HUES48 (cell line): ENCODE measurements around the gene TRABD.

Experiments
- H3K27ac ChIP-seq: one replicate; pipeline ENCODE4 v1.7.0; 2013; ENCODE audit warnings: low read depth, low read length, inconsistent platforms
- H3K27me3 ChIP-seq: 2 replicates; pipeline ENCODE4 v1.6.1; 2013; ENCODE audit warnings: mild to moderate bottlenecking, low read length; ENCODE audit not compliant: control insufficient read depth, insufficient read depth
- H3K36me3 ChIP-seq: 2 replicates; pipeline ENCODE4 v1.6.1; 2013; ENCODE audit warnings: low read length; ENCODE audit not compliant: control insufficient read depth, insufficient read depth
- H3K4me1 ChIP-seq: 2 replicates; pipeline ENCODE4 v1.6.1; 2013; ENCODE audit warnings: mild to moderate bottlenecking, low read length; ENCODE audit not compliant: control insufficient read depth, insufficient read depth
- H3K4me3 ChIP-seq: 2 replicates; pipeline ENCODE4 v1.5.1; 2013; ENCODE audit warnings: mild to moderate bottlenecking, low read depth, low read length
- H3K9ac ChIP-seq: 2 replicates; pipeline ENCODE4 v1.6.1; 2013; ENCODE audit warnings: mild to moderate bottlenecking, low read depth, low read length, moderate library complexity
- H3K9me3 ChIP-seq: 2 replicates; pipeline ENCODE4 v1.6.1; 2013; ENCODE audit warnings: low read length; ENCODE audit not compliant: control insufficient read depth, insufficient read depth

Gene TRABD

DNA sequence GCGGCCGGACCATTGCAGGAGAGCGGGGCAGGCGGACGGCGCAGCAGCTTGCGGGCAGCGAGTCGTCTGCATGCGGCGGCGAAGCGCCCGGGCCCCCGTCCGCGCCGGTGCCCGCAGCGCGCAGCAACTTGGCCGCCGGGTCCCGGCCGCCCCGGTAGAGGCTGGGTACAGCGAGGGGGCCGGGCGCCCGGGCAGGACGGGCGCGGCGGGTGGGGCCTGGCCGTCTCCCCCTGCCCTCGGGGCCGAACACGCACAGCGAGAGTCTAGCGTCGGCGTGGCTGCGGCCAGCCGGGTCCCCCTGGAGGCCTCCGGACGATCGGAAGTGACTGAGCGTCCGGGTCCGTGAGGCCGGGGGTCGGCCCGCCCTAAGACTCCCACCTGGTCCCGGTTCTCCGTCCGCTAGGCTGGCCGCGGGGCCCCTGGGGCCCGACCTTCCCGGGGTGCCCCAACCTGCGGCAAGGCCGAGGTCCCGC lies 775 bp upstream of the TRABD start:
- Histone ChIP-seq H3K4me1 (peaks cover 13% of the 10 kb centered on the region; the same call in 1 of the 2 replicates), H3K4me3 (peak overlapping the region; percentile 71), H3K9ac (no peak overlapping the region), H3K27me3 (peaks cover 6% of the 10 kb centered on the region; the same call in 1 of the 2 replicates), H3K36me3 (0 out of 2 replicates have a peak, but pooled peaks cover 3% of the 10 kb centered on the region), H3K27ac (no peak overlapping the region), H3K9me3 (no peaks in the 10 kb centered on the region)

DNA sequence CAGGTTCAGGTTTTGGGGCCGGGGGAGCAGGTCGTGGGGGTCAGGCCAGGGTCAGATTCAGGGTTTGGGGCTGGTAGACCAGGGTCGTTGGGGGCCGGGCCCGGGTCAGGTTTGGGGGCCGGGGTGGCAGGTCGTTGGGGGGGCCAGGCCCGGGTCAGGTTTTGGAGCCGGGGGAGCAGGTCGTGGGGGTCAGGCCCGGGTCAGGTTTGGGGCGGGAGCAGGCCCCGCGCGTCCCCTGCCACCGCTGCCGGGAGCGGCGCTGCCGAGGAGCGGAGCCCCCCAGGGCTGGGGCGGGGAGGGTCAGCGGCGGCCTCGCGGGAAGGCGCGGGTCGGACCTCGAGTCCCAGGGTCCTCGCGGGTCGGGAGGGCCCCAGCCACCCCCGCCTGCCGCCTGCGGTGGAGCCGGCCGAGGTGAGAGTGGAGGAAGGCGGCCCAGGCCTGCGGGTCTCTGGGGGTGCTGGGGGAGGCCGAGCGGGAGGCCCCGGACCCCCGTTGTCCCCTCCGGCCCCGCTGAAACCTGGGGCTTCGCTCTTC lies 535 bp downstream of the TRABD start:
- Histone ChIP-seq H3K36me3 (0 out of 2 replicates have a peak, but pooled peaks cover 4% of the 10 kb centered on the region), H3K27ac (no peak overlapping the region), H3K4me1 (peaks cover 17% of the 10 kb centered on the region; the same call in 1 of the 2 replicates), H3K27me3 (peaks cover 6% of the 10 kb centered on the region; the same call in 1 of the 2 replicates), H3K9me3 (no peaks in the 10 kb centered on the region), H3K4me3 (peak overlapping the region; percentile 66), H3K9ac (no peak overlapping the region)

DNA sequence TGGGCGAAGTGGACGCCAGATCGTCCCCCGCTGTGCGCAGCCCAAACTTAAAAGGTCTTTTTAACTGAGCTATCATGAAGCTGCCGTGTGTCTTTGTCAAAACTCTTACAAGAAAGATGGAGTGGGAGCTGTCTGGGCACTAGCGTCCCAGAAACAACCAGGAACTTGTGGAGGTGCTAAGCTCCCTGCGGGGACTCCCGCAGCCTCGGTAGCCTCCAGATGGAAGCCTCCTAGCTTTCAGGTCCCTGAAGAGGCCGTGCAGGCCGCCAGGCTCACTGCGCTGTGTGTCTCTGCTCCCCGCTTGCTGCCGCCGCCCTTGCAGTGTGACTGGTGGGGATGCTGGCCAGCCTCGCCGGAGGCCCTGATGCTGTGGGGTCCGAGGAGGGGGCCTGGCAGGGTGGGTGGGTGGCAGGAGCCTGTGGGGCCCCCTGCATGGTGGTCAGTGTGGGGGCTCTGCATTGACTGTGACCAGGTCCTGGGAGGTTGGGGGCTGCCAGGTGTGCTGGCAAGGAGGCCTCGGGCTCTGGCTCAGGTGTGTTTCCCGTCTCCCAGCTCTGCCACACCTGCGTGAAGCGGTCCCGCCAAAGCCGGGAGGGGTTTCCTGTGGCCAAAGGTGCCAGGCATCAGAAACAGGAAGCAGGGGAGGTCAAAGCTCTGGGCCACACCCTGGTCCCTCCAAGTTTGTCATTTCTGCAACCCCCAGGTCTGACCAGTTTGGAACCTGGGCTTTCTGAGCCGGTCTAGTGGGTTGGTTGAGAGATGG lies 1.2 kb downstream of the TRABD start:
- Histone ChIP-seq H3K36me3 (0 out of 2 replicates have a peak, but pooled peaks cover 7% of the 10 kb centered on the region), H3K27me3 (peaks cover 6% of the 10 kb centered on the region; the same call in 1 of the 2 replicates), H3K9me3 (no peaks in the 10 kb centered on the region), H3K27ac (no peak overlapping the region), H3K4me3 (peak overlapping the region; percentile 66), H3K9ac (no peak overlapping the region), H3K4me1 (peaks cover 17% of the 10 kb centered on the region; the same call in 1 of the 2 replicates)

DNA sequence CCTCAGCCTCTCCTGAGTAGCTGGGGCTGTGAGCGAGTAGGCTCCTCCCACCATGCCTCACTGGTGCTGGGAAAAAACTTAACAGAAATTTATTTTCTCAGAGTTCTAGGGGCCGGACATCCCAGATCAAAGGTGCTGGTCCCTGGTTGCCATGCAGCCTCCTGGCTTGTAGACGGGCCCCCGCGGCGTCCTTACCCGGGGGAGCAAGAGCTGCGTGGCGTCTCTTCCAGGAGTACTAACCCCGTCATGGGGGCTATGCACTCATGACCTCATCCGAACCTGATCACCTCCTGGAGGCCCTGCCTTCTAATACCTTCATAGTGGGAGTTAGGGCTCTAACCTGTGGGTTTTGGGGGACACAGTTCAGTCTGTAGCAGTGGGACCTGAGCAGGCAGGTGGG lies 2.6 kb downstream of the TRABD start:
- Histone ChIP-seq H3K27me3 (peaks cover 6% of the 10 kb centered on the region; the same call in 1 of the 2 replicates), H3K36me3 (peaks cover 10% of the 10 kb centered on the region; the same call in 1 of the 2 replicates), H3K4me3 (no peak overlapping the region), H3K27ac (no peak overlapping the region), H3K9me3 (no peaks in the 10 kb centered on the region), H3K4me1 (peaks cover 17% of the 10 kb centered on the region; the same call in 1 of the 2 replicates), H3K9ac (no peak overlapping the region)

DNA sequence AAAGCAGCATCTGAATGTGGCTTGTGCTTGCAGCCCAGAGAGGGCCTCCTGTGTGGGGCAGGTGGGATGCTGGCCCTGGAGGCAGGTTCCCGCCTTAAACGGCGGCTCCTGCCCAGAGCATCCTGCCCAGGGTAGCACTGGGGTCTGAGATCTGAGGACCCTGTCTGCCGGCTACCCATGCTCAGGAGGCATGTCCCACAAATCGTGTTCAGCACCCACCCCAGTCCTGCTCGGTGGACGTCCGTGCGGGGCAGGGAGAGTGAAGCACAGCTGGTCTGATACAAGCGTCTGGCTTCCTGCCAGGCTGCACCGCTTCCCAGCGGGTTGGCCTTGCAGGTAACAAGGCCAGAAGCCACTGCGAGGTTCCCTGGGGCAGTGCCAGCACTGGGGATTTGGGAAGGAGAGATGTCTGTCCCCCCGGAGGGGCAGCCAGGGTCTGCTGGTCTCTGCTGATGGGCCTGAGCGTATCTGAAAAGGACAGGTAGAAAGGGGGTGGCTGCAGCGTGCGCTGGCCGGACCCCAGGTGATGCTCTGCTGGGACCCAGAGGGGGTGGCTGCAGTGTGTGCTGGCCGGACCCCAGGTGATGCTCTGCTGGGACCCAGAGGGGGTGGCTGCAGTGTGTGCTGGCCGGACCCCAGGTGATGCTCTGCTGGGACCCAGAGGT lies 3.6 kb downstream of the TRABD start:
- Histone ChIP-seq H3K4me1 (peaks cover 11% of the 10 kb centered on the region; the same call in 1 of the 2 replicates), H3K4me3 (no peak overlapping the region), H3K27me3 (peaks cover 6% of the 10 kb centered on the region; the same call in 1 of the 2 replicates), H3K9ac (no peak overlapping the region), H3K9me3 (no peaks in the 10 kb centered on the region), H3K27ac (no peak overlapping the region), H3K36me3 (peaks cover 20% of the 10 kb centered on the region)

DNA sequence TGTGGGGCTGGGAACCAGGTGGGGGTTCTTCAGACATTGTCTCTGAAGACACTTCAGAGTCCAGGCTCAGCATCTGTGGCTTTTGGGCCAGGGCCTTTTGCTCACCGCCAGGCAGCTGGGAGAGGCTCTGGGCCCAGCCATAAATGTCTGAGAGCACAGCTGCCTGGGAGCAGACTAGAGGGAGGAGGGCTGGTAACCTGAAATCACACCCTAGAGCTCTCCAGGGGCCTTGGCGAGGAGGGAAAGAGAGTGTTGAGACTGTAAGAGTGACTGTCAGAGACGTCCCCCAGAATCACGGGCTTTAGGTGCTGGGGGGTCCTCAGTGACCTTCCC lies 4.1 kb downstream of the TRABD start:
- H3K9ac ChIP-seq = no peak overlapping the region
- H3K27me3 ChIP-seq = peaks cover 6% of the 10 kb centered on the region; the same call in 1 of the 2 replicates
- peaks cover 25% of the 10 kb centered on the region for H3K36me3 ChIP-seq
- no peak overlapping the region for H3K27ac ChIP-seq
- no peak overlapping the region for H3K4me3 ChIP-seq
- H3K4me1 ChIP-seq = peaks cover 7% of the 10 kb centered on the region; the same call in 1 of the 2 replicates
- no peaks in the 10 kb centered on the region for H3K9me3 ChIP-seq

DNA sequence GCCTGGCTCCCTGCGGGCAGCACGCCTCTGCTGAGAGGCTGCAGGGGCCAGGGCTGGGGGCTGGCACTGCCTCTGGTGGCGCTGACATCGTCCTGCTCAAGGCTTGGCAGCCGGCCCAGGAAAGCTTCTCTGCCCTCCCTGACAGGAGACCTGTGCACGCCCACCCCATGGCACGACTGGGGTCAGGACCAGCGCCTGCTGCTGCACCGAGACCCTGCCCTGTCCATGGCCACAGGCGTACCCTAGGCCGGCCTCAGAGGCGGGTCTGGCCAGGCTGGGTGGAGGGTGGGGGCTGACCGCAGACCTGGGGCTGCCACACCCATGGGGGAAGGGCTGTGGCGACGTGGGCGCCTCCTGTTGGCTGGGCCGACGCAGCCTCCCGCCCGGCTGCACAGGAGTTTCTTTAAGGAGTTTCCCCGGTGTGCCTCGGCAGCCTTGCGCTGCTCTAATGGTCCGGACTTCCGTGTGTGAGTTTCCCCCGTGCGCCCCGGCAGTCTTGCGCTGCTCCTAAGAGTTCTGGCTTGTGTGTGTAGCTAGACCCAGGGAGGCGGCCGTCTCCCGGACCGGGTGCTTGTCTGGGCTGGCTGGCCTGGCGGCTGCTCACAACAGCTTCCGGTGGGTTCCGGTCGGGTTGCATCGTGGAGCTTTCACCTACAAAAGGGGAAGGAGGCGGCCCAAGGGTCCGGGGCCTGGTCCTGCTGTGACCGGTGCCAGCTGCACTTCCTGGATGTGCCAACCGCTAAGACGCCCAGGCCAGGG lies 4.6 kb downstream of the TRABD start:
- Histone ChIP-seq H3K4me1 (peaks cover 7% of the 10 kb centered on the region; the same call in 1 of the 2 replicates), H3K27ac (no peak overlapping the region), H3K9ac (peak overlapping the region; percentile 19; the same call in 1 of the 2 replicates), H3K27me3 (peaks cover under 1% of the 10 kb centered on the region; the same call in 1 of the 2 replicates), H3K36me3 (peaks cover 29% of the 10 kb centered on the region), H3K4me3 (peak overlapping the region; percentile 8; the same call in 1 of the 2 replicates), H3K9me3 (no peaks in the 10 kb centered on the region)

DNA sequence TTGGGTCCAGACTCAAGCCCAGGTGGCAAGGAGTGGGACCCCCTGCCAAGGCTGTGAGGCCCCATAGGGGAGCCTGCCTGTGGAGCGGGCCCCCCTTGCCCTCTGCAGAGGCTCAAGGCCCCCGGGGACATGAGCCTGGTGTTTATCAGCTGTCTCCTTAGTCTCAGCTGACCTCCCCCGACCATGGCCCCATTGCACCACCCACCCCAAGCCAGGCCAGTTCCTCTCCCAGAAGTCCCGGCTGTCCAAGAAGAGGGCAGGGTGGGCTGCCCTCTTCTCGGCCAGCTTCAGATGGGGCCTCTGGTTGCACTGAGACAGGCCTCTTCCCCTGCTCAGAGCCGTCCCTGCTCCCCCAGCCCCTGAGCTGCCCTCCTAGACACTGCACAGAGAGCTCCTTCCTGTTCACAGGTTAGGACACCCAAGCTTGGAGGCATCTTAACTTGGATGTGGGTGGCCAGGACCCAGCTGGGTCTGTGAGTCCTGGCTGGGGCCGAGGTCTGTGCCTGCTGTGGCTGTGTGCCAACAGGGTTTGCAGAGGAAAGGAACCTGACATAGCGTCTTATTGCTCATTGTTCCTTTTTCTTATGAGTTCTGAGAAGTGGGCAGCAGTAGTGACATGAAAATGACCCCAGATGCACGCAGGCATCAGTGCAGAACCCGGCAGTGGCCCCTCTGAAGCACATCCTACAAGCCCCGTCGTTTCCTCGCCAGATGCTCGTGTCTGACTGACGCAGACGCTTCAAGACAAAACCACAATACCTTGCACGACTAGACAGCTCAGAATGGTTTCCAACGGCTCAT lies 5.4 kb downstream of the TRABD start:
- Histone ChIP-seq H3K9ac (0 out of 2 replicates have a peak overlapping the region, but pooled peaks have one; percentile 19), H3K27ac (no peak overlapping the region), H3K4me1 (peaks cover 7% of the 10 kb centered on the region; the same call in 1 of the 2 replicates), H3K4me3 (peak overlapping the region; percentile 8; the same call in 1 of the 2 replicates), H3K27me3 (no peaks in the 10 kb centered on the region), H3K36me3 (peaks cover 34% of the 10 kb centered on the region), H3K9me3 (no peaks in the 10 kb centered on the region)

DNA sequence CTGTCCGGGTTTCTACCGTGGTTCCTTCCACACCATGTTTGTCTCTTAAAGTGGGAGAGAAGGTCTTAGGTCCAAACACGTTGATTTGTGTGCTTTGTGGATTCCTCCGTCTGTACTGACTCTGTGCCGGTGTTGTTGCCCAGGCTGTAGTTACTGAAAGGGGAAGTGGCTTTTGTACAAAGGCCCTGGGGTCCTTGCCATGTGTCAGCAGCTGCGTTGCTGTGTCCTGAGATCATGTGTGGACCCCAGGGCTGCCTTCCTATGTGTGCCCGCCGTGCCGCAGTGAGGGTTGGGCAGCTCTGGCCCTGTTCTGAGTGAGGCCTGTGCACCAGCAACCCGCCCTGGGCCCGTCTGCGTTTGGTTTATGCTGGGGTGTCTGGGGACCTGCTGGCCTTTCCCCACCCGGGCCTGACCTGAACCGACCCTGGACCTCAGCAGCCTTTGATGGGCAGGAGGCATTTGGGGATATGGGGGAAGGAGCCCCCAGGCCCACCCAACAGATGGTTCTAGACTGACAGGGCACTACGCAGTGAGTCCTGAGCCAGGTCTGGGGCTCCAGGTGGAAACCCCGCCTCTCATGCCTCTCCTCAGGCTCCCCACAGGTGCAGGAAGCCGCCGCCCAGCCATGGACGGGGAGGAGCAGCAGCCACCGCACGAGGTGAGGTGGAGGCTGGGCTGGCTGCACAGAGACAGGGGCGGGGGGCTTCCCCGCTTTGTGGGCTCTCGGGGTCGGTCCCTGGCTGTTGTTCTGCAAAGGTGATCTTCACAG lies 6.9 kb downstream of the TRABD start:
- Histone ChIP-seq H3K9ac (no peak overlapping the region), H3K27me3 (no peaks in the 10 kb centered on the region), H3K4me1 (peaks cover 5% of the 10 kb centered on the region; the same call in 1 of the 2 replicates), H3K36me3 (peaks cover 46% of the 10 kb centered on the region), H3K27ac (no peak overlapping the region), H3K4me3 (no peak overlapping the region), H3K9me3 (no peaks in the 10 kb centered on the region)
